C1 segment of cervical spinal cord (tissue), 14 donors: ENCODE data around the gene C19orf33.
A peak's percentile ranks its signal among the peaks of the same experiment; 100 is the strongest.

Source experiments
- DNase-seq, 14 donors: peaks; one replicate each; lab custom pipeline; 2025; lab: John Stamatoyannopoulos, UW

The C19orf33 gene

GRCh38 chr19:38308006-38308766, 4.1 kb downstream of the C19orf33 start:
- DNase-seq, result no peak

GRCh38 chr19:38308926-38309614, 5.0 kb downstream of the C19orf33 start:
- DNase-seq, result no peak

- DNase-seq, result no peak
Measured at GRCh38 chr19:38309615-38310278, 5.7 kb downstream of the C19orf33 start.

- DNase-seq, result no peak
Measured at GRCh38 chr19:38310279-38310670, 6.2 kb downstream of the C19orf33 start.

GRCh38 chr19:38310986-38311385, 6.9 kb downstream of the C19orf33 start:
- no peak for DNase-seq

GRCh38 chr19:38315657-38316476, 11.8 kb downstream of the C19orf33 start, which contains the start of gene YIF1B:
Gene YIF1B, minus strand, starts transcription at chr19:38315947. Its CDS starts 30 bp downstream, at chr19:38315917.
- DNase-seq, result peak; percentile 71 to 99 (median 94)

- DNase-seq, result no peak
Measured at GRCh38 chr19:38316477-38317067, 12.5 kb downstream of the C19orf33 start.

- peak in 4 of 14 donors; percentile 7 to 20 (median 12) for DNase-seq
Measured at GRCh38 chr19:38317104-38317612, 13.1 kb downstream of the C19orf33 start.

- DNase-seq, result no peak
Measured at GRCh38 chr19:38318660-38319059, 14.6 kb downstream of the C19orf33 start.

GRCh38 chr19:38319421-38320258, 15.6 kb downstream of the C19orf33 start, which contains the start of gene KCNK6:
Gene KCNK6, plus strand, starts transcription at chr19:38319845. Its CDS starts 106 bp downstream, at chr19:38319951.
- DNase-seq, result peak in 5 of 14 donors; percentile 7 to 42 (median 38)

GRCh38 chr19:38320969-38321339, 16.9 kb downstream of the C19orf33 start:
- DNase-seq, result no peak

GRCh38 chr19:38321646-38322196, 17.7 kb downstream of the C19orf33 start:
- no peak for DNase-seq

- DNase-seq, result no peak
Measured at GRCh38 chr19:38323291-38323690, 19.2 kb downstream of the C19orf33 start.

- DNase-seq, result no peak
Measured at GRCh38 chr19:38324431-38324830, 20.4 kb downstream of the C19orf33 start.

GRCh38 chr19:38326591-38326990, 22.5 kb downstream of the C19orf33 start:
- no peak for DNase-seq

GRCh38 chr19:38329651-38330050, 25.6 kb downstream of the C19orf33 start:
- DNase-seq, result no peak

- DNase-seq, result no peak
Measured at GRCh38 chr19:38331728-38332127, 27.7 kb downstream of the C19orf33 start.

- DNase-seq, result no peak
Measured at GRCh38 chr19:38333245-38333644, 29.2 kb downstream of the C19orf33 start.

- DNase-seq, result peak; percentile 57 to 95 (median 88)
Measured at GRCh38 chr19:38335949-38336637, 32.0 kb downstream of the C19orf33 start.
